ENCODE measurements around the gene CSF1R. TPM values are rescaled to one million over a fixed set of nuclear protein-coding genes. Genes with fewer than 3 reads are reported as not detected.

Gene CSF1R
- total and polyA plus RNA-seq, 2 donors from 2014 or later, result 7.5 to 55.8 TPM

DNA sequence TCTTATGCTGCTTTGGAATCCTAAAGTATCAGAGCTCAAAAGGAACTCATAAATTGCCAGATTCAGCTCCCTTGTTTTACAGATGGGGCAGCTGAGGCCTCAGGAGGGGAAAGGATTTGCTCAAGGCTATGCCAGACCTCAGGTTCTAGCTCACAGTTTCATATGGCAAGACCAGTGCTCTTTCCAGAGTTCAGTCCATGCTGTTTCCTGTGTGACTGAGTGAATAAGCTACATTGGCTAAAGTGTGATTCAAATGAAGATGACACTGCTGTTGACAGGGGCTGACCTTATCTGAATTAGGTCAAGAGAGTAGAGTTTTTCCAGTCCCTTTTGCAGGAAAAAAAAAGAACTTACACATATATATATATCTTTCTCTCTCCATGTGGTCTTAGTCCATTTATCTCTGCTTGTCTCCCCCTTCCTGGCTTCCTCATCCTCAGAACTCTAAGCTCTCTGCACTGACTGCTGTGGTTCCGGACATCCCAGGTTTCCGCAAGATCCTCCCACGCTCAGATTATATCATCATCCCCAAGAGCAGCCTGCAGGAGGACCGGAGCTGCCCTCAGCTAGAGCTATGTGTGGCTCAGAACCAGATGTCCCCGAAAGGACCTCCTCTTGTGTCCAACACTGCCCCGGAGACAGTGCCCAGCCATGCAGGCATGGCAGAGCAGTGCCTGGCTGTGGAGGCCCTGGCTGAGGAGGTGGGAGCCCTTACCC lies 76.5 kb downstream of the CSF1R start:
- no peak for FAIRE-seq

GRCh38 chr5:150007050-150007449 lies 79.3 kb downstream of the CSF1R start:
- H3K27ac ChIP-seq (ENCODE audit: low read depth in 2 of 2, low read length in 2 of 2), result no peak overlapping the region
- FAIRE-seq (no peak), DNase-seq (no peak)
- no peaks in the 10 kb centered on the region for H3K9me3 ChIP-seq (ENCODE audit: control insufficient read depth in 2 of 3, insufficient read depth in 1 of 3, low read length in 3 of 3)
- no peaks in the 10 kb centered on the region for H3K27me3 ChIP-seq (ENCODE audit: control insufficient read depth, insufficient read depth, low read length)
- no peak overlapping the region for H3K4me3 ChIP-seq (ENCODE audit: low read length in 3 of 3)
- intact Hi-C loops (cut with DNase I), result no loop called here
- no peak overlapping the region for H3K9ac ChIP-seq (ENCODE audit: low read length in 3 of 3)
- H3K36me3 ChIP-seq (ENCODE audit: control insufficient read depth in 2 of 3, insufficient read depth in 3 of 3, low read length in 3 of 3), result peaks cover 0 to 29% (median 29%) of the 10 kb centered on the region in 3 donors
- H3K4me1 ChIP-seq (ENCODE audit: control insufficient read depth in 2 of 3, insufficient read depth in 2 of 3, low read depth in 1 of 3, low read length in 3 of 3), result no peaks in the 10 kb centered on the region
- TF ChIP-seq CTCF (IDR thresholded peaks at IDR 0.05; ENCODE audit: borderline replicate concordance, extremely low read depth, insufficient read depth), result no peak

More for the DNA sequence above, 76.5 kb downstream of the CSF1R start:
- no peaks in the 10 kb centered on the region for H3K27me3 ChIP-seq (ENCODE audit: control insufficient read depth, insufficient read depth, low read length)
- intact Hi-C loops (cut with DNase I), result no loop called here
- H3K4me1 ChIP-seq (ENCODE audit: control insufficient read depth in 2 of 3, insufficient read depth in 2 of 3, low read depth in 1 of 3, low read length in 3 of 3), result no peaks in the 10 kb centered on the region
- no peak overlapping the region for H3K27ac ChIP-seq (ENCODE audit: low read depth in 2 of 2, low read length in 2 of 2)
- DNase-seq, result no peak
- no peak overlapping the region for H3K4me3 ChIP-seq (ENCODE audit: low read length in 3 of 3)
- H3K36me3 ChIP-seq (ENCODE audit: control insufficient read depth in 2 of 3, insufficient read depth in 3 of 3, low read length in 3 of 3), result peaks cover 7 to 56% (median 49%) of the 10 kb centered on the region in 3 donors
- H3K9me3 ChIP-seq (ENCODE audit: control insufficient read depth in 2 of 3, insufficient read depth in 1 of 3, low read length in 3 of 3), result no peaks in the 10 kb centered on the region
- H3K9ac ChIP-seq (ENCODE audit: low read length in 3 of 3), result no peak overlapping the region
- no peak for TF ChIP-seq CTCF (IDR thresholded peaks at IDR 0.05; ENCODE audit: borderline replicate concordance, extremely low read depth, insufficient read depth)

GRCh38 chr5:150006318-150006717 lies 80.0 kb downstream of the CSF1R start:
- intact Hi-C loops (cut with DNase I), result no loop called here
- Histone ChIP-seq H3K27ac (ENCODE audit: low read depth in 2 of 2, low read length in 2 of 2) (no peak overlapping the region), H3K36me3 (ENCODE audit: control insufficient read depth in 2 of 3, insufficient read depth in 3 of 3, low read length in 3 of 3) (peaks cover 0 to 28% (median 26%) of the 10 kb centered on the region in 3 donors), H3K9me3 (ENCODE audit: control insufficient read depth in 2 of 3, insufficient read depth in 1 of 3, low read length in 3 of 3) (no peaks in the 10 kb centered on the region), H3K4me1 (ENCODE audit: control insufficient read depth in 2 of 3, insufficient read depth in 2 of 3, low read depth in 1 of 3, low read length in 3 of 3) (peaks cover 0 to 4% (median 0%) of the 10 kb centered on the region in 3 donors), H3K4me3 (ENCODE audit: low read length in 3 of 3) (no peak overlapping the region), H3K9ac (ENCODE audit: low read length in 3 of 3) (no peak overlapping the region), H3K27me3 (ENCODE audit: control insufficient read depth, insufficient read depth, low read length) (no peaks in the 10 kb centered on the region)
- FAIRE-seq (no peak), DNase-seq (no peak)
- no peak for TF ChIP-seq CTCF (IDR thresholded peaks at IDR 0.05; ENCODE audit: borderline replicate concordance, extremely low read depth, insufficient read depth)

Other genes with a start within 250 kb of the CSF1R start
- gene PDE6A, start 141.8 kb downstream of the CSF1R start, total RNA-seq, result 0.03 TPM
- not detected for gene PDE6A, start 141.8 kb downstream of the CSF1R start, polyA plus RNA-seq (ENCODE audit: insufficient read depth, low read depth, low replicate concordance)
- 18.4 TPM for gene SLC26A2, start 125.8 kb downstream of the CSF1R start, total RNA-seq
- 2.2 TPM for gene SLC26A2, start 125.8 kb downstream of the CSF1R start, polyA plus RNA-seq (ENCODE audit: insufficient read depth, low read depth, low replicate concordance)
- gene TIGD6, start 85.9 kb downstream of the CSF1R start, total RNA-seq, result 6.0 TPM
- 7.0 TPM for gene TIGD6, start 85.9 kb downstream of the CSF1R start, polyA plus RNA-seq (ENCODE audit: insufficient read depth, low read depth, low replicate concordance)
- gene HMGXB3, start 85.8 kb downstream of the CSF1R start, total RNA-seq, result 29.3 TPM
- 9.5 TPM for gene HMGXB3, start 85.8 kb downstream of the CSF1R start, polyA plus RNA-seq (ENCODE audit: insufficient read depth, low read depth, low replicate concordance)
- 104 TPM for gene PDGFRB, start 69.3 kb upstream of the CSF1R start, total RNA-seq
- gene PDGFRB, start 69.3 kb upstream of the CSF1R start, polyA plus RNA-seq (ENCODE audit: insufficient read depth, low read depth, low replicate concordance), result 50.4 TPM
- not detected for gene CDX1, start 80.2 kb upstream of the CSF1R start, total RNA-seq
- 0.39 TPM for gene CDX1, start 80.2 kb upstream of the CSF1R start, polyA plus RNA-seq (ENCODE audit: insufficient read depth, low read depth, low replicate concordance)
- not detected for gene SLC6A7, start 103.5 kb upstream of the CSF1R start, total RNA-seq
- not detected for gene SLC6A7, start 103.5 kb upstream of the CSF1R start, polyA plus RNA-seq (ENCODE audit: insufficient read depth, low read depth, low replicate concordance)
- gene CAMK2A, start 203.2 kb upstream of the CSF1R start, total RNA-seq, result 0.28 TPM
- gene CAMK2A, start 203.2 kb upstream of the CSF1R start, polyA plus RNA-seq (ENCODE audit: insufficient read depth, low read depth, low replicate concordance), result 0.90 TPM
- 0.57 TPM for gene ARSI, start 216.4 kb upstream of the CSF1R start, total RNA-seq
- gene ARSI, start 216.4 kb upstream of the CSF1R start, polyA plus RNA-seq (ENCODE audit: insufficient read depth, low read depth, low replicate concordance), result 1.1 TPM

Data from kidney (tissue), 14 donors.